HG03354 (cell line): Measurements from ENCODE around the gene HBA1.
"Not testable (repeated sequence)": the region's sequence is repeated elsewhere in the genome, so short reads cannot be mapped to it uniquely, and the experiment has no call there.

ENCODE experiments used
- ATAC-seq: cut with Tn5 transposase; IDR thresholded peaks from one replicate; pipeline ENCODE4 v1.9.1; 2021; ENCODE audit warnings: mild to moderate bottlenecking; ENCODE audit not compliant: unreplicated experiment, poor library complexity, severe bottlenecking

Gene HBA1

GRCh38 chr16:176477-177382 is at the start of gene HBA1:
TSS of gene HBA1 (plus strand) at chr16:176680. CDS start at chr16:176717, 37 bp downstream.
- ATAC-seq: not testable (repeated sequence)

GRCh38 chr16:129075-129474 is 47.4 kb upstream of the HBA1 start:
- no peak for ATAC-seq

GRCh38 chr16:130533-131173 is 45.8 kb upstream of the HBA1 start:
- no peak for ATAC-seq

GRCh38 chr16:132120-132519 is 44.4 kb upstream of the HBA1 start:
- no peak for ATAC-seq

- ATAC-seq: no peak
Observed at GRCh38 chr16:133716-134115, 42.8 kb upstream of the HBA1 start.

GRCh38 chr16:138049-138417 is 38.4 kb upstream of the HBA1 start:
- no peak for ATAC-seq

- no peak for ATAC-seq
Observed at GRCh38 chr16:140175-140857, 36.2 kb upstream of the HBA1 start.

- no peak for ATAC-seq
Observed at GRCh38 chr16:142405-142967, 34.0 kb upstream of the HBA1 start.

- ATAC-seq: no peak
Observed at GRCh38 chr16:143047-143446, 33.4 kb upstream of the HBA1 start.

GRCh38 chr16:143456-143855 is 33.0 kb upstream of the HBA1 start:
- no peak for ATAC-seq

GRCh38 chr16:144797-145252 is 31.7 kb upstream of the HBA1 start:
- ATAC-seq: no peak

- no peak for ATAC-seq
Observed at GRCh38 chr16:146646-147045, 29.8 kb upstream of the HBA1 start.

- no peak for ATAC-seq
Observed at GRCh38 chr16:149024-149660, 27.3 kb upstream of the HBA1 start.

GRCh38 chr16:152141-153128 is 24.0 kb upstream of the HBA1 start, which contains the start of gene HBZ:
TSS of gene HBZ (plus strand) at chr16:152644. CDS start at chr16:152910, 266 bp downstream.
- no peak for ATAC-seq

GRCh38 chr16:153129-153521 is 23.4 kb upstream of the HBA1 start:
- not testable (repeated sequence) for ATAC-seq

GRCh38 chr16:153550-154216 is 22.8 kb upstream of the HBA1 start:
- ATAC-seq: not testable (repeated sequence)

- ATAC-seq: no peak
Observed at GRCh38 chr16:154217-155030, 22.1 kb upstream of the HBA1 start.
